GM12892 (cell line): Measurements from ENCODE around the gene DTNB.

Experiments used
- POLR2AphosphoS5 ChIP-seq: IDR thresholded peaks from 2 replicates; pipeline ENCODE4 v1.6.1; 2011; ENCODE audit warnings: low read depth, low read length, control low read depth
- TAF1 ChIP-seq: IDR thresholded peaks from 2 replicates; pipeline ENCODE4 v1.6.1; 2011; ENCODE audit warnings: low read depth, mild to moderate bottlenecking, control low read depth, low read length, borderline replicate concordance

- no peak for TF ChIP-seq POLR2AphosphoS5
- TF ChIP-seq TAF1: no peak
Measured at GRCh38 chr2:25690058-25690457, 16.7 kb upstream of the DTNB start.
